IMR-90 (cell line): ENCODE data around the gene SMIM29. TPM values are rescaled to one million over a fixed set of nuclear protein-coding genes. Genes with fewer than 3 reads are reported as not detected.

Experiments
- ATAC-seq: fragments of 200-7000 bp; cut with Tn5 transposase; 2 replicates; pipeline ENCODE4 v1.9.1; 2020; ENCODE audit warnings: low read depth, mild to moderate bottlenecking, moderate library complexity
- BruUV-seq: library from RNA; stranded (reverse); fragments of 400-500 nt; replicated peaks from 2 replicates; lab custom pipeline; 2021; lab: Mats Ljungman, UMichigan
- CTCF ChIA-PET: fragments of 300-600 bp; formaldehyde crosslinking; extraction: SDS; loops from one replicate; lab custom pipeline; 2021; ENCODE audit warnings: antibody characterized with exemption; lab: Yijun Ruan, JAX
- POLR2A ChIA-PET: fragments of 300-600 bp; sonication (Branson Sonifier 250); formaldehyde crosslinking; loops from one replicate; lab custom pipeline; 2022; ENCODE audit warnings: antibody characterized with exemption; ENCODE audit not compliant: unreplicated experiment; lab: Charles Lee
- DNase-seq: peaks from one replicate; pipeline ENCODE4 v3.0.0; 2013
- H2AFZ ChIP-seq: replicated peaks from 2 replicates; pipeline ENCODE3; 2013; ENCODE audit warnings: low read length, mild to moderate bottlenecking; ENCODE audit not compliant: poor library complexity
- H2AK5ac ChIP-seq: 2 replicates; pipeline ENCODE4 v1.6.1; 2013; ENCODE audit warnings: low read depth, low read length, inconsistent platforms
- H2AK9ac ChIP-seq: replicated peaks from 2 replicates; pipeline ENCODE3; 2013; ENCODE audit warnings: mild to moderate bottlenecking, low read depth, low read length, moderate library complexity; ENCODE audit not compliant: poor library complexity
- H2BK120ac ChIP-seq: 2 replicates; pipeline ENCODE4 v1.6.1; 2013; ENCODE audit warnings: low read depth, low read length, inconsistent platforms
- H2BK15ac ChIP-seq: 3 replicates; pipeline ENCODE4 v1.6.1; 2013; ENCODE audit warnings: low read depth, low read length, inconsistent platforms
- H2BK20ac ChIP-seq: 2 replicates; pipeline ENCODE4 v1.6.1; 2013; ENCODE audit warnings: low read depth, mild to moderate bottlenecking, inconsistent platforms, low read length, moderate library complexity
- H2BK5ac ChIP-seq: 2 replicates; pipeline ENCODE4 v1.6.1; 2013; ENCODE audit warnings: mild to moderate bottlenecking, low read depth, low read length, inconsistent platforms; ENCODE audit not compliant: poor library complexity, severe bottlenecking
- H3K14ac ChIP-seq: replicated peaks from 2 replicates; pipeline ENCODE4 v1.6.1; 2013; ENCODE audit warnings: low read depth, low read length, inconsistent platforms
- H3K18ac ChIP-seq: 2 replicates; pipeline ENCODE4 v1.6.1; 2013; ENCODE audit warnings: low read depth, low read length, control low read depth
- H3K23ac ChIP-seq: 2 replicates; pipeline ENCODE4 v1.6.1; 2013; ENCODE audit warnings: low read depth, low read length, inconsistent platforms
- H3K27ac ChIP-seq: 2 replicates; pipeline ENCODE4 v1.5.1; 2013; ENCODE audit warnings: mild to moderate bottlenecking, control low read depth, low read length; ENCODE audit not compliant: insufficient read depth
- H3K27me3 ChIP-seq: 2 replicates; pipeline ENCODE4 v1.6.1; 2013; ENCODE audit warnings: low read length; ENCODE audit not compliant: control insufficient read depth, insufficient read depth
- H3K36me3 ChIP-seq: 2 replicates; pipeline ENCODE4 v1.6.1; 2013; ENCODE audit warnings: low read length, mixed read lengths; ENCODE audit not compliant: control insufficient read depth, insufficient read depth
- H3K4ac ChIP-seq: 2 replicates; pipeline ENCODE4 v1.6.1; 2013; ENCODE audit warnings: low read depth, low read length, inconsistent platforms
- H3K4me1 ChIP-seq: 2 replicates; pipeline ENCODE4 v1.6.1; 2013; ENCODE audit warnings: low read length, mixed read lengths; ENCODE audit not compliant: control insufficient read depth, insufficient read depth
- H3K4me2 ChIP-seq: 2 replicates; pipeline ENCODE4 v1.6.1; 2013; ENCODE audit warnings: low read depth, mild to moderate bottlenecking, control low read depth, low read length, moderate library complexity
- H3K4me3 ChIP-seq: 2 replicates; pipeline ENCODE4 v1.5.1; 2013; ENCODE audit warnings: low read depth, mild to moderate bottlenecking, control low read depth, low read length, moderate library complexity; ENCODE audit not compliant: insufficient read depth
- H3K56ac ChIP-seq: 2 replicates; pipeline ENCODE4 v1.6.1; 2013; ENCODE audit warnings: low read length, inconsistent platforms; ENCODE audit not compliant: insufficient read depth; ENCODE audit errors: extremely low read depth
- H3K79me1 ChIP-seq, 2 experiments: 2 replicates each; pipeline ENCODE4 v1.6.1; 2013; ENCODE audit warnings: low read length in 2 of 2, inconsistent platforms in 1 of 2, low read depth in 1 of 2
- H3K9ac ChIP-seq: 2 replicates; pipeline ENCODE4 v1.6.1; 2013; ENCODE audit warnings: low read depth, low read length, control low read depth
- H3K9me1 ChIP-seq: 2 replicates; pipeline ENCODE4 v1.6.1; 2013; ENCODE audit warnings: low read length, inconsistent platforms; ENCODE audit not compliant: insufficient read depth
- H3K9me3 ChIP-seq: 2 replicates; pipeline ENCODE4 v1.6.1; 2013; ENCODE audit warnings: low read length; ENCODE audit not compliant: control insufficient read depth, insufficient read depth
- H4K20me1 ChIP-seq: 2 replicates; pipeline ENCODE4 v1.6.1; 2013; ENCODE audit warnings: low read length, inconsistent platforms; ENCODE audit not compliant: insufficient read depth
- H4K5ac ChIP-seq: 2 replicates; pipeline ENCODE4 v1.6.1; 2013; ENCODE audit warnings: mild to moderate bottlenecking, low read depth, low read length, control low read depth
- H4K8ac ChIP-seq, 2 experiments: 2 replicates each; pipeline ENCODE4 v1.6.1; 2013; ENCODE audit warnings: low read depth in 2 of 2, low read length in 2 of 2, control low read depth in 1 of 2, inconsistent platforms in 1 of 2
- H4K91ac ChIP-seq: 2 replicates; pipeline ENCODE4 v1.6.1; 2013; ENCODE audit warnings: low read depth, low read length, inconsistent platforms; ENCODE audit not compliant: insufficient read depth
- BHLHE40 ChIP-seq: fragments of 150-350 bp; IDR thresholded peaks from 2 replicates; pipeline ENCODE4 v1.6.1; 2016; ENCODE audit warnings: mild to moderate bottlenecking, low read depth, low read length
- MXI1 ChIP-seq: IDR thresholded peaks from 2 replicates; pipeline ENCODE4 v1.6.1; 2012; ENCODE audit warnings: low read depth, mild to moderate bottlenecking, low read length, moderate library complexity, borderline replicate concordance
- RCOR1 ChIP-seq: IDR thresholded peaks from 2 replicates; pipeline ENCODE4 v1.6.1; 2012; ENCODE audit warnings: mild to moderate bottlenecking, low read length, improper control_type of control experiment; ENCODE audit not compliant: insufficient replicate concordance
- WGBS, 2 experiments: methylation state at CpG; one replicate each; pipeline versions ENCODE4 v1.1.5 to v1.1.7; 2013; ENCODE audit warnings: missing lambda C conversion rate in 2 of 2; ENCODE audit not compliant: insufficient read length in 1 of 2; ENCODE audit errors: extremely low coverage in 2 of 2; 5-methylcytosine and 5-hydroxymethylcytosine counted together
- dilution Hi-C: fragments of 300-500 bp; cut with HindIII; formaldehyde crosslinking; loops from one replicate; pipeline ENCODE4 v1.14.3; 2018; ENCODE audit warnings: low sequenced_read_pairs; ENCODE audit not compliant: unreplicated experiment
- in situ Hi-C: fragments of 300-500 bp; cut with MboI; formaldehyde crosslinking; loops from 3 replicates; pipeline ENCODE4 v1.14.3; 2019; ENCODE audit warnings: low sequenced_read_pairs, inconsistent platforms, mixed read lengths
- intact Hi-C: fragments of 100-400 bp; cut with micrococcal nuclease; formaldehyde crosslinking; loops from 2 replicates; pipeline ENCODE4 v1.10.0; 2022
- polyA plus RNA-seq, 3 experiments: library from polyadenylated mRNA; depleted of rRNA; stranded (reverse); fragments of >200 nt; gene quantifications; 2 replicates each; pipeline ENCODE4 v1.2.3, GENCODE V29; 2012; ENCODE audit warnings: low replicate concordance in 1 of 3
- total RNA-seq: library from RNA; depleted of rRNA; stranded (reverse); fragments of >200 nt; gene quantifications from 2 replicates; pipeline ENCODE4 v1.2.3, GENCODE V29; 2012

Gene SMIM29
- total and polyA plus RNA-seq, 2 of the 4 experiments (the other 2 are of a cell fraction): 8.4 to 28.9 TPM

- dilution Hi-C loops: no loop called here
- H3K36me3 ChIP-seq: no peaks in the 10 kb centered on the region
- H3K14ac ChIP-seq: no peak overlapping the region
- no peak overlapping the region for H3K9ac ChIP-seq
- no peak overlapping the region for H4K8ac ChIP-seq
- BruUV-seq: no TSS peak
- H2BK15ac ChIP-seq: no peak overlapping the region
- H3K4ac ChIP-seq: no peak overlapping the region
- DNase-seq (no peak), ATAC-seq (no peak)
- no peak overlapping the region; the same call in 1 of the 2 replicates for H2BK20ac ChIP-seq
- intact Hi-C loops: no loop called here
- POLR2A ChIA-PET: no interaction called here
- H3K56ac ChIP-seq: no peak overlapping the region
- H2AK9ac ChIP-seq: no peak overlapping the region
- no peak overlapping the region for H4K5ac ChIP-seq
- H4K20me1 ChIP-seq: no peaks in the 10 kb centered on the region
- no peaks in the 10 kb centered on the region for H3K27me3 ChIP-seq
- H3K4me2 ChIP-seq: no peak overlapping the region
- TF ChIP-seq RCOR1 (no peak), MXI1 (no peak), BHLHE40 (no peak)
- H2BK120ac ChIP-seq: no peak overlapping the region
- H3K4me1 ChIP-seq: peaks cover 6% of the 10 kb centered on the region
- no peaks in the 10 kb centered on the region for H3K9me3 ChIP-seq
- in situ Hi-C loops: no loop called here
- WGBS, 2 experiments: no CpG with 5 or more reads among the region's 2 CpGs
- no peak overlapping the region for H3K18ac ChIP-seq
- H3K27ac ChIP-seq: no peak overlapping the region
- no peak overlapping the region for H3K23ac ChIP-seq
- H3K4me3 ChIP-seq: no peak overlapping the region
- H2BK5ac ChIP-seq: no peak overlapping the region
- CTCF ChIA-PET: no interaction called here
- H2AK5ac ChIP-seq: no peak overlapping the region
- H2AFZ ChIP-seq: no peak overlapping the region
- H4K91ac ChIP-seq: no peak overlapping the region
- peaks cover 0 to 7% of the 10 kb centered on the region in 2 experiments; a peak in 1 of 4 replicates for H3K79me1 ChIP-seq
- H3K9me1 ChIP-seq: peaks cover 12% of the 10 kb centered on the region
Measured at GRCh38 chr6:34218691-34219090, 30.1 kb downstream of the SMIM29 start.
